WTC11 (cell line): ENCODE results near the gene PSMC3. TPM values are rescaled to one million over a fixed set of nuclear protein-coding genes. Genes with fewer than 3 reads are reported as not detected.

Experiments used
- ATAC-seq: fragments of 200-7000 bp; cut with Tn5 transposase; 2 replicates; pipeline ENCODE4 v1.10.0; 2021; ENCODE audit warnings: mild to moderate bottlenecking, moderate library complexity
- CTCF ChIA-PET: fragments of 300-600 bp; sonication (Branson Sonifier 250); formaldehyde crosslinking; loops from one replicate; lab custom pipeline; 2021; ENCODE audit warnings: antibody characterized with exemption; lab: Charles Lee
- POLR2A ChIA-PET: fragments of 350-600 bp; sonication (Branson Sonifier 250); formaldehyde crosslinking; loops from one replicate; lab custom pipeline; 2021; ENCODE audit warnings: antibody characterized with exemption; lab: Charles Lee
- DNase-seq: peaks from one replicate; pipeline ENCODE4 v3.0.0; 2021; ENCODE audit warnings: low spot score
- H3K27ac Mint-ChIP-seq: 2 replicates; pipeline ENCODE4 v1.8.0; 2021; ENCODE audit warnings: mixed read lengths
- H3K27me3 Mint-ChIP-seq: 2 replicates; pipeline ENCODE4 v1.8.0; 2021; ENCODE audit warnings: low read depth, mild to moderate bottlenecking, moderate library complexity, mixed read lengths
- H3K36me3 Mint-ChIP-seq: 2 replicates; pipeline ENCODE4 v1.8.0; 2021; ENCODE audit warnings: mixed read lengths
- H3K4me1 Mint-ChIP-seq: 2 replicates; pipeline ENCODE4 v1.8.0; 2022; ENCODE audit warnings: mixed read lengths
- H3K4me3 Mint-ChIP-seq: 2 replicates; pipeline ENCODE4 v1.8.0; 2021; ENCODE audit warnings: mild to moderate bottlenecking, moderate library complexity, mixed read lengths
- H3K9me3 Mint-ChIP-seq: 2 replicates; pipeline ENCODE4 v1.8.0; 2021; ENCODE audit warnings: mixed read lengths
- ATF1 ChIP-seq: sonication (generic); formaldehyde crosslinking; IDR thresholded peaks from 2 replicates; pipeline ENCODE4 v1.8.1; 2023; ENCODE audit warnings: mild to moderate bottlenecking, moderate library complexity, missing genetic modification reagents
- ATF6 ChIP-seq: sonication (generic); formaldehyde crosslinking; IDR thresholded peaks from 2 replicates; pipeline ENCODE4 v1.8.1; 2023; ENCODE audit warnings: mild to moderate bottlenecking, missing genetic modification reagents
- CBFB ChIP-seq: sonication (generic); formaldehyde crosslinking; IDR thresholded peaks from 2 replicates; pipeline ENCODE4 v1.8.1; 2022; ENCODE audit warnings: mild to moderate bottlenecking, low read depth, missing genetic modification reagents
- E2F1 ChIP-seq: sonication (generic); formaldehyde crosslinking; IDR thresholded peaks from 2 replicates; pipeline ENCODE4 v1.8.0; 2022; ENCODE audit warnings: mild to moderate bottlenecking, missing genetic modification reagents
- EMX1 ChIP-seq: fragments of 250-450 bp; sonication (Bioruptor Pico); IDR thresholded peaks from 2 replicates; pipeline ENCODE4 v1.8.0; 2021; ENCODE audit warnings: mild to moderate bottlenecking
- ESRRA ChIP-seq: sonication (generic); formaldehyde crosslinking; IDR thresholded peaks from 2 replicates; pipeline ENCODE4 v1.8.1; 2022; ENCODE audit warnings: mild to moderate bottlenecking, missing genetic modification reagents, borderline replicate concordance
- GTF2I ChIP-seq: fragments of 250-450 bp; sonication (Bioruptor Pico); conservative IDR thresholded peaks from 2 replicates; pipeline ENCODE4 v1.4.0; 2021; ENCODE audit warnings: mild to moderate bottlenecking
- NFATC4 ChIP-seq: fragments of 250-450 bp; sonication (Bioruptor Pico); IDR thresholded peaks from 2 replicates; pipeline ENCODE4 v1.9.0; 2021; ENCODE audit warnings: mild to moderate bottlenecking
- PRRX2 ChIP-seq: fragments of 250-450 bp; sonication (Bioruptor Pico); IDR thresholded peaks from 2 replicates; pipeline ENCODE4 v1.8.0; 2021; ENCODE audit warnings: mild to moderate bottlenecking
- STAT6 ChIP-seq: sonication (generic); formaldehyde crosslinking; conservative IDR thresholded peaks from 2 replicates; pipeline ENCODE4 v1.8.1; 2023; ENCODE audit warnings: mild to moderate bottlenecking, low read depth, missing genetic modification reagents, moderate library complexity
- TP53 ChIP-seq: sonication (generic); formaldehyde crosslinking; IDR thresholded peaks from 2 replicates; pipeline ENCODE4 v1.8.1; 2023; ENCODE audit warnings: mild to moderate bottlenecking, missing genetic modification reagents
- ZBTB43 ChIP-seq: sonication (generic); formaldehyde crosslinking; IDR thresholded peaks from 2 replicates; pipeline ENCODE4 v1.8.1; 2023; ENCODE audit warnings: mild to moderate bottlenecking, missing genetic modification reagents
- ZNF317 ChIP-seq: sonication (generic); formaldehyde crosslinking; IDR thresholded peaks from 2 replicates; pipeline ENCODE4 v1.8.1; 2023; ENCODE audit warnings: low read depth, mild to moderate bottlenecking, moderate library complexity, missing genetic modification reagents, borderline replicate concordance
- ZNF416 ChIP-seq: fragments of 250-450 bp; sonication (Bioruptor Pico); IDR thresholded peaks from 2 replicates; pipeline ENCODE4 v1.9.0; 2021; ENCODE audit warnings: mild to moderate bottlenecking, inconsistent platforms
- ZNF425 ChIP-seq: fragments of 250-450 bp; sonication (Bioruptor Pico); conservative IDR thresholded peaks from 2 replicates; pipeline ENCODE4 v1.9.0; 2021; ENCODE audit warnings: mild to moderate bottlenecking
- ZSCAN18 ChIP-seq: fragments of 250-450 bp; sonication (Bioruptor Pico); IDR thresholded peaks from 2 replicates; pipeline ENCODE4 v2.1.2; 2022; ENCODE audit warnings: mild to moderate bottlenecking, moderate library complexity
- total RNA-seq: library from RNA; stranded (reverse); gene quantifications from 3 replicates; pipeline ENCODE4 v1.2.3, GENCODE V29; 2021

The PSMC3 gene
- total RNA-seq, 1 experiment from 2014 or later = 162 TPM

GRCh38 chr11:47380078-47380477, 46.2 kb downstream of the PSMC3 start (continued):
- TF ChIP-seq E2F1 = no peak
- no peak for TF ChIP-seq ATF6 (CRISPR knock-in tag)
- TF ChIP-seq STAT6 (CRISPR knock-in tag) = no peak
- no peak for TF ChIP-seq EMX1 (CRISPR knock-in tag)
- TF ChIP-seq ZNF416 (CRISPR knock-in tag) = no peak
- TF ChIP-seq ZBTB43 = no peak
- no peak for TF ChIP-seq NFATC4
- no peak for TF ChIP-seq ESRRA
- TF ChIP-seq ZNF317 (CRISPR knock-in tag) = no peak
- TF ChIP-seq ZNF425 (CRISPR knock-in tag) = no peak

GRCh38 chr11:47379317-47379716, 46.9 kb downstream of the PSMC3 start:
- no peak overlapping the region for H3K4me3 Mint-ChIP-seq
- CTCF ChIA-PET = interaction anchor here (0.8 to 0.9 kb wide), 2 partner anchors 25 to 75 kb away, joined by 3 to 6 read pairs; no protein-coding TSS in a partner anchor
- DNase-seq (no peak), ATAC-seq (no peak)
- POLR2A ChIA-PET = no interaction called here
- no peaks in the 10 kb centered on the region; the same call in 1 of the 2 replicates for H3K27me3 Mint-ChIP-seq
- H3K36me3 Mint-ChIP-seq = no peaks in the 10 kb centered on the region
- H3K9me3 Mint-ChIP-seq = no peaks in the 10 kb centered on the region
- TF ChIP-seq ATF1 (CRISPR knock-in tag) (no peak), GTF2I (no peak), TP53 (CRISPR knock-in tag) (no peak), PRRX2 (CRISPR knock-in tag) (no peak), ZSCAN18 (CRISPR knock-in tag) (no peak), CBFB (CRISPR knock-in tag) (no peak)
- no peak overlapping the region for H3K27ac Mint-ChIP-seq
- H3K4me1 Mint-ChIP-seq = peaks cover 2% of the 10 kb centered on the region; the same call in 1 of the 2 replicates
